Thyroid gland (tissue), 4 donors: ENCODE results near the gene KBTBD7.

ENCODE experiments used
- CTCF ChIP-seq, 6 experiments: fragments of 200-600 bp in 3 of 6; fragments of 450-650 bp in 3 of 6; sonication (generic) in 3 of 6; IDR thresholded peaks; one replicate each; pipeline ENCODE4 v1.5.1; 2016 to 2019; ENCODE audit warnings: antibody characterized with exemption in 6 of 6, mild to moderate bottlenecking in 2 of 6, inconsistent platforms in 1 of 6, moderate library complexity in 1 of 6
- POLR2A ChIP-seq, 2 donors: fragments of 450-650 bp; IDR thresholded peaks; one replicate each; pipeline ENCODE4 v1.6.1; 2017; ENCODE audit warnings: antibody characterized with exemption in 2 of 2, mild to moderate bottlenecking in 2 of 2, moderate library complexity in 1 of 2

DNA sequence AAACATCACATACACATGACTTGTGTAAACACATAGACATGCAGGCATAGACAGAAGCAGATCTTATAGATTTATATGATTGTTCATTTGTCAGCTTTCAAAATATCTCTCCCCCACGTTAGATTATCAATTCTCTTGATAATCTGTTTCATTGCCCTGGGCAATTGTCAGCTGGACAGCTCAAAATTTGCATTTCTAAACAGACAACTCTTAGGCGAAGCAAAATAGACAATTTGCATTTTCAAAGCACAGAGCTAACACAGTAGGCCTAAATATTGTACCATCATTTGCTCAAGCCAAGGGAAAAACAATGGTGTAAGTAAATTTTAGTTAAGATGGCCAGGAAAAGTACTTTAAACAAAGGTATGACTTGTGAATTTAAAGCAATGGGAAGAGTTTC lies 37.7 kb downstream of the KBTBD7 start:
- no peak for TF ChIP-seq POLR2A (IDR thresholded peaks at IDR 0.05)
- no peak for TF ChIP-seq CTCF (IDR thresholded peaks at IDR 0.05)
